K562 (cell line): Measurements from ENCODE around the gene BRPF1. TPM values are rescaled to one million over a fixed set of nuclear protein-coding genes. Genes with fewer than 3 reads are reported as not detected.

Experiments
- ATAC-seq: fragments of 200-7000 bp; cut with Tn5 transposase; 3 replicates; pipeline ENCODE4 v1.9.1; 2020; ENCODE audit warnings: moderate library complexity
- BruUV-seq: library from RNA; stranded (reverse); fragments of 400-500 nt; replicated peaks from 2 replicates; lab custom pipeline; 2021; lab: Mats Ljungman, UMichigan
- CTCF ChIA-PET: fragments of 300-600 bp; formaldehyde crosslinking; extraction: SDS; loops from one replicate; lab custom pipeline; 2021; ENCODE audit warnings: low intra/inter-chr PET ratio; lab: Yijun Ruan, JAX
- POLR2A ChIA-PET: fragments of 300-600, 350-650 bp; sonication (Branson Sonifier 250); formaldehyde crosslinking; extraction: SDS; loops from one replicate; lab custom pipeline; 2021; ENCODE audit warnings: antibody characterized with exemption, inconsistent platforms; lab: Yijun Ruan, JAX
- DNase-seq, 4 experiments: peaks; one replicate each; pipeline versions ENCODE4 v3.0.0 to v3.0.0-alpha.2; 2011 to 2018; ENCODE audit warnings: low spot score in 3 of 4, mixed read lengths in 3 of 4; ENCODE audit errors: extremely low read depth in 1 of 4
- FAIRE-seq: peaks from 2 replicates; lab custom pipeline; 2011; peaks lifted over from hg19 to GRCh38; lab: Jason Lieb, UNC
- H2AFZ ChIP-seq: 2 replicates; pipeline ENCODE4 v1.6.0; 2011; ENCODE audit warnings: low read depth, low read length, control low read depth, inconsistent platforms
- H3K27ac ChIP-seq: fragments of 200-600 bp; 3 replicates; pipeline ENCODE4 v1.8.0; 2011; ENCODE audit warnings: low read depth, mild to moderate bottlenecking, control low read depth, inconsistent platforms, low read length, moderate library complexity, mixed read lengths; ENCODE audit errors: extremely low read depth
- H3K27me3 ChIP-seq, 2 experiments: fragments of 300-600 bp in 1 of 2; 2 replicates in 1 of 2; 3 replicates in 1 of 2; pipeline versions ENCODE4 v1.6.0 to v1.8.0; 2011; ENCODE audit warnings: inconsistent platforms in 2 of 2, low read length in 2 of 2, mild to moderate bottlenecking in 1 of 2, mixed read lengths in 1 of 2, moderate library complexity in 1 of 2; ENCODE audit not compliant: control insufficient read depth in 2 of 2, insufficient read depth in 2 of 2
- H3K36me3 ChIP-seq: fragments of 300-600 bp; 3 replicates; pipeline ENCODE4 v1.8.0; 2011; ENCODE audit warnings: mild to moderate bottlenecking, low read length, inconsistent platforms; ENCODE audit not compliant: control insufficient read depth, insufficient read depth
- H3K4me1 ChIP-seq, 2 experiments: fragments of 200-600 bp in 1 of 2; replicated peaks in 1 of 2; 2 replicates in 1 of 2; 3 replicates in 1 of 2; pipeline versions ENCODE4 v1.5.1 to v1.8.0; 2011; ENCODE audit warnings: inconsistent platforms in 2 of 2, low read length in 2 of 2, mild to moderate bottlenecking in 1 of 2, mixed read lengths in 1 of 2, moderate library complexity in 1 of 2; ENCODE audit not compliant: control insufficient read depth in 2 of 2, insufficient read depth in 2 of 2
- H3K4me2 ChIP-seq: 2 replicates; pipeline ENCODE4 v1.6.1; 2011; ENCODE audit warnings: low read length, control low read depth, inconsistent platforms, mixed read lengths; ENCODE audit not compliant: insufficient read depth
- H3K4me3 ChIP-seq: fragments of 200-600 bp; sonication (generic), shearing (Covaris generic); 2 replicates; pipeline ENCODE4 v1.5.1; 2016; ENCODE audit warnings: control low read depth, inconsistent platforms
- H3K79me2 ChIP-seq: fragments of 200-600 bp; 3 replicates; pipeline ENCODE4 v1.8.0; 2011; ENCODE audit warnings: low read length, inconsistent platforms; ENCODE audit not compliant: control insufficient read depth, insufficient read depth
- H3K9ac ChIP-seq, 2 experiments: 2 replicates each; pipeline versions ENCODE4 v1.6.0 to v1.6.1; 2011; ENCODE audit warnings: low read depth in 2 of 2, low read length in 2 of 2, control low read depth in 1 of 2, inconsistent platforms in 1 of 2, mild to moderate bottlenecking in 1 of 2, mixed read lengths in 1 of 2; ENCODE audit not compliant: insufficient read depth in 1 of 2
- H3K9me1 ChIP-seq: one replicate; pipeline ENCODE4 v1.6.0; 2011; ENCODE audit warnings: inconsistent platforms, mild to moderate bottlenecking, low read length, moderate library complexity; ENCODE audit not compliant: control insufficient read depth, insufficient read depth
- H3K9me3 ChIP-seq: replicated peaks from 2 replicates; pipeline ENCODE4 v1.5.1; 2011; ENCODE audit warnings: low read depth, low read length, inconsistent platforms; ENCODE audit not compliant: control insufficient read depth, insufficient read depth
- H4K20me1 ChIP-seq: replicated peaks from 2 replicates; pipeline ENCODE4 v1.6.1; 2011; ENCODE audit warnings: low read length, inconsistent platforms, mixed read lengths; ENCODE audit not compliant: control insufficient read depth, insufficient read depth
- DPF2 ChIP-seq: fragments of 450-650 bp; IDR thresholded peaks from 2 replicates; pipeline ENCODE4 v1.6.1; 2016
- ELF4 ChIP-seq: fragments of 450-650 bp; formaldehyde crosslinking; IDR thresholded peaks from 2 replicates; pipeline ENCODE4 v1.4.0; 2022; ENCODE audit warnings: missing genetic modification characterization
- ILF3 ChIP-seq: fragments of 450-650 bp; IDR thresholded peaks from 2 replicates; pipeline ENCODE4 v1.6.1; 2018; ENCODE audit warnings: antibody characterized with exemption, mild to moderate bottlenecking, moderate library complexity, borderline replicate concordance
- LEF1 ChIP-seq: fragments of 450-650 bp; IDR thresholded peaks from 2 replicates; pipeline ENCODE4 v1.6.1; 2016; ENCODE audit warnings: mild to moderate bottlenecking
- NFIC ChIP-seq: fragments of 450-650 bp; IDR thresholded peaks from 2 replicates; pipeline ENCODE4 v1.6.1; 2017; ENCODE audit warnings: mild to moderate bottlenecking, inconsistent platforms
- POLR2AphosphoS2 ChIP-seq: IDR thresholded peaks from 2 replicates; pipeline ENCODE4 v1.6.1; 2012; ENCODE audit warnings: low read length, improper control_type of control experiment
- POLR2G ChIP-seq: fragments of 200-400 bp; formaldehyde crosslinking; IDR thresholded peaks from 2 replicates; pipeline ENCODE4 v1.6.1; 2017; ENCODE audit warnings: low read depth, mild to moderate bottlenecking, antibody characterized with exemption, low read length, moderate library complexity
- TAL1 ChIP-seq: fragments of 450-650 bp; IDR thresholded peaks from 2 replicates; pipeline ENCODE4 v1.6.1; 2016; ENCODE audit warnings: mild to moderate bottlenecking
- WGBS: fragments of 100-300 bp; shearing (Covaris generic); methylation state at CpG from one replicate; pipeline ENCODE4 v1.1.6; 2016; ENCODE audit warnings: low coverage, mixed read lengths; ENCODE audit not compliant: insufficient coverage; ENCODE audit errors: missing lambda C conversion rate; 5-methylcytosine and 5-hydroxymethylcytosine counted together
- in situ Hi-C: fragments of 300-500 bp; cut with MboI; formaldehyde crosslinking; loops from 4 replicates; pipeline ENCODE4 v1.15.0; 2018; ENCODE audit warnings: inconsistent platforms, mixed read lengths
- intact Hi-C: fragments of 100-400 bp; cut with micrococcal nuclease; formaldehyde crosslinking; loops from 2 replicates; pipeline ENCODE4 v1.14.2; 2022
- polyA plus RNA-seq, 8 experiments: library from polyadenylated mRNA; depleted of rRNA in 4 of 8; stranded (reverse) in 5 of 8; unstranded in 3 of 8; fragments of >200 nt; fragmentation: Nextera tagmentation in 2 of 8; fragmentation: Illumina TruSeq in 1 of 8; extraction: Ambion mirVana in 2 of 8; extraction: Trizol in 1 of 8; gene quantifications; 2 replicates each; pipeline versions ENCODE4 v1.2.1 to v1.2.3, GENCODE V29; 2011 to 2014; ENCODE audit warnings: inconsistent platforms in 1 of 8, missing spikeins in 1 of 8
- total RNA-seq, 7 experiments: library from RNA; depleted of rRNA in 6 of 7; stranded (reverse); fragments of >200 nt in 6 of 7; fragmentation: Illumina TruSeq in 2 of 7; extraction: Trizol in 2 of 7; gene quantifications; 2 replicates each; pipeline versions ENCODE4 v1.2.1 to v1.2.3, GENCODE V29; 2011 to 2021; ENCODE audit warnings: low replicate concordance in 1 of 7

Gene BRPF1
- total and polyA plus RNA-seq, 9 of the 15 experiments (the other 6 are each of a cell fraction or from before 2014, with no cell fraction given) = 1.1 to 40.2 (median 23.5) TPM

- Histone ChIP-seq H3K9me1 (no peaks in the 10 kb centered on the region), H3K27ac (peak overlapping the region; percentile 21; the same call in 2 of the 3 replicates), H3K9me3 (no peaks in the 10 kb centered on the region), H3K4me1 (peaks cover 41 to 42% of the 10 kb centered on the region in 2 experiments), H3K4me2 (no peak overlapping the region), H2AFZ (no peak overlapping the region), H3K4me3 (no peak overlapping the region), H3K9ac (peak overlapping the region in 1 of 2 experiments; percentile 59; a peak in 1 of 4 replicates), H4K20me1 (no peaks in the 10 kb centered on the region), H3K27me3 (no peaks in the 10 kb centered on the region), H3K79me2 (peaks cover 22% of the 10 kb centered on the region), H3K36me3 (peaks cover 64% of the 10 kb centered on the region)
- peak in 1 of 4 experiments; percentile 50 for DNase-seq
- no TSS peak for BruUV-seq
- POLR2A ChIA-PET = no interaction called here
- FAIRE-seq = no peak
- ATAC-seq = no peak
- 62% methylated on average over 6 of the region's 6 CpGs for WGBS
- in situ Hi-C loops = no loop called here
- TF ChIP-seq DPF2 (0 out of 2 replicates have a peak, but pooled peaks have one; percentile 36), ELF4 (0 out of 2 replicates have a peak, but pooled peaks have one; percentile 47), POLR2AphosphoS2 (no peak), LEF1 (peak; percentile 44; the same call in 1 of the 2 replicates), ILF3 (no peak), NFIC (peak; percentile 77), TAL1 (no peak), POLR2G (0 out of 2 replicates have a peak, but pooled peaks have one; percentile 12)
- intact Hi-C loops = no loop called here
- CTCF ChIA-PET = no interaction called here
Observed at GRCh38 chr3:9787714-9788113, 56.2 kb downstream of the BRPF1 start.
